ENCODE measurements around the gene TSEN15. TPM values are rescaled to one million over a fixed set of nuclear protein-coding genes. Genes with fewer than 3 reads are reported as not detected.

TSEN15 gene
- total RNA-seq, 3 donors from 2014 or later, result 6.7 to 21.2 (median 13.5) TPM

DNA sequence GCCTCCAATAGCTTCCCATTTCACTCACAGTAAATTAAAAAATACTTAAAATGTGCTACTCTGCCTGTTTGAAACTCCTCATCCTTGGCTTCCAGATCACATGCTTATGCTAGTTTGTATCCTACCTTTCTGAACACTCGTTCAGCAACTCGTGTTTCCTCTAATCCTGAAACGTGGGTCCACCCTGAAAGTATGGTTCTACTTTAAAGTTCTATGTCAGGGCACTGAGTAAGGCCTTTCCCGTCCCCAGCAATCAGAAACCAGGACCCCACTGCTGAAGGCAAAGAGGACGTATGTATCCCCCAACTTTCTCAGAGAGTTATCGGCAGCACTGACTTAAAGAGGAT lies 419 bp upstream of the TSEN15 start:
- TF ChIP-seq, protein P1, sequence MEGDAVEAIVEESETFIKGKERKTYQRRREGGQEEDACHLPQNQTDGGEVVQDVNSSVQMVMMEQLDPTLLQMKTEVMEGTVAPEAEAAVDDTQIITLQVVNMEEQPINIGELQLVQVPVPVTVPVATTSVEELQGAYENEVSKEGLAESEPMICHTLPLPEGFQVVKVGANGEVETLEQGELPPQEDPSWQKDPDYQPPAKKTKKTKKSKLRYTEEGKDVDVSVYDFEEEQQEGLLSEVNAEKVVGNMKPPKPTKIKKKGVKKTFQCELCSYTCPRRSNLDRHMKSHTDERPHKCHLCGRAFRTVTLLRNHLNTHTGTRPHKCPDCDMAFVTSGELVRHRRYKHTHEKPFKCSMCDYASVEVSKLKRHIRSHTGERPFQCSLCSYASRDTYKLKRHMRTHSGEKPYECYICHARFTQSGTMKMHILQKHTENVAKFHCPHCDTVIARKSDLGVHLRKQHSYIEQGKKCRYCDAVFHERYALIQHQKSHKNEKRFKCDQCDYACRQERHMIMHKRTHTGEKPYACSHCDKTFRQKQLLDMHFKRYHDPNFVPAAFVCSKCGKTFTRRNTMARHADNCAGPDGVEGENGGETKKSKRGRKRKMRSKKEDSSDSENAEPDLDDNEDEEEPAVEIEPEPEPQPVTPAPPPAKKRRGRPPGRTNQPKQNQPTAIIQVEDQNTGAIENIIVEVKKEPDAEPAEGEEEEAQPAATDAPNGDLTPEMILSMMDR (IDR thresholded peaks at IDR 0.05), result no peak

GRCh38 chr1:184052194-184052559 lies 647 bp downstream of the TSEN15 start:
- intact Hi-C loops (cut with DNase I, micrococcal nuclease), result no loop called here

More for the DNA sequence above, 419 bp upstream of the TSEN15 start:
- Histone ChIP-seq H3K36me3 (ENCODE audit: low read depth) (no peaks in the 10 kb centered on the region), H3K9me3 (no peaks in the 10 kb centered on the region), H3K4me3 (peak overlapping the region; percentile 91), H3K4me1 (ENCODE audit: low read depth) (peaks cover 6% of the 10 kb centered on the region)
- ATAC-seq (peak; percentile 24), DNase-seq (no peak)
- intact Hi-C loops (cut with DNase I, micrococcal nuclease), result no loop called here

DNA sequence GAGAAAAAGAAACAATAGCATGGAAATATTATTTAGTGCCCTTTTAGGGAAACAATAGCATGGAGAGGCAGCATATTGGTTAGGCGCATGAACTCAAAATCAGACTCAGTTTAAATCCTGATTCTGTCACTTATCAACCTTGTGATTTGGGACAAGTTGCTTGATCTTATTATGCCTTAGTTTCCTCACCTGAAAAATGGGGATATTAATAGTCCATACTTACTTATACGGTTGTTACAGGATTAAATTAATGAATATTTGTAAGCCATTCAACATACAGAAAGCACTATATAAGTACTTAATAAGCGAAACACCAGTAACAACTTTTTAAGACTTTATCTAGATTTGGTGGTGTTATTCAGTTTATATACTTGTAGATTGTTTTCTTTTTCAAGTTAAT lies 1.2 kb downstream of the TSEN15 start:
- intact Hi-C loops (cut with DNase I, micrococcal nuclease), result no loop called here
- TF ChIP-seq, protein P1 (IDR thresholded peaks at IDR 0.05), result no peak

More at GRCh38 chr1:184052194-184052559, 647 bp downstream of the TSEN15 start:
- Histone ChIP-seq H3K4me1 (ENCODE audit: low read depth) (peaks cover 6% of the 10 kb centered on the region), H3K4me3 (peak overlapping the region; percentile 91), H3K36me3 (ENCODE audit: low read depth) (no peaks in the 10 kb centered on the region), H3K9me3 (no peaks in the 10 kb centered on the region)
- TF ChIP-seq, protein P1 (IDR thresholded peaks at IDR 0.05), result no peak
- ATAC-seq, result no peak
- DNase-seq, result no peak

GRCh38 chr1:184053881-184054280 lies 2.4 kb downstream of the TSEN15 start:
- TF ChIP-seq, protein P1 (IDR thresholded peaks at IDR 0.05), result no peak

More for the DNA sequence above, 1.2 kb downstream of the TSEN15 start:
- H3K4me1 ChIP-seq (ENCODE audit: low read depth), result peaks cover 6% of the 10 kb centered on the region
- DNase-seq, result no peak
- H3K36me3 ChIP-seq (ENCODE audit: low read depth), result no peaks in the 10 kb centered on the region
- ATAC-seq, result no peak
- H3K4me3 ChIP-seq, result no peak overlapping the region
- no peaks in the 10 kb centered on the region for H3K9me3 ChIP-seq

GRCh38 chr1:184056921-184057555 lies 5.5 kb downstream of the TSEN15 start:
- Histone ChIP-seq H3K4me1 (ENCODE audit: low read depth) (peaks cover 6% of the 10 kb centered on the region), H3K36me3 (ENCODE audit: low read depth) (no peaks in the 10 kb centered on the region), H3K4me3 (no peak overlapping the region), H3K9me3 (no peaks in the 10 kb centered on the region)
- TF ChIP-seq, protein P1 (IDR thresholded peaks at IDR 0.05), result no peak
- DNase-seq (no peak), ATAC-seq (no peak)
- intact Hi-C loops (cut with DNase I, micrococcal nuclease), result no loop called here

More at GRCh38 chr1:184053881-184054280, 2.4 kb downstream of the TSEN15 start:
- DNase-seq (no peak), ATAC-seq (no peak)
- H3K36me3 ChIP-seq (ENCODE audit: low read depth), result no peaks in the 10 kb centered on the region
- H3K4me1 ChIP-seq (ENCODE audit: low read depth), result peaks cover 6% of the 10 kb centered on the region
- intact Hi-C loops (cut with DNase I, micrococcal nuclease), result no loop called here
- no peaks in the 10 kb centered on the region for H3K9me3 ChIP-seq
- H3K4me3 ChIP-seq, result no peak overlapping the region

Data from mucosa of descending colon (tissue), 3 donors.